DMS153 (cell line): ENCODE data around the gene SPTLC2.
"Not testable (repeated sequence)": the region's sequence is repeated elsewhere in the genome, so short reads cannot be mapped to it uniquely, and the experiment has no call there.

ENCODE experiments used
- DNase-seq: peaks from one replicate; lab custom pipeline; 2025; lab: John Stamatoyannopoulos, UW

Gene SPTLC2

DNA sequence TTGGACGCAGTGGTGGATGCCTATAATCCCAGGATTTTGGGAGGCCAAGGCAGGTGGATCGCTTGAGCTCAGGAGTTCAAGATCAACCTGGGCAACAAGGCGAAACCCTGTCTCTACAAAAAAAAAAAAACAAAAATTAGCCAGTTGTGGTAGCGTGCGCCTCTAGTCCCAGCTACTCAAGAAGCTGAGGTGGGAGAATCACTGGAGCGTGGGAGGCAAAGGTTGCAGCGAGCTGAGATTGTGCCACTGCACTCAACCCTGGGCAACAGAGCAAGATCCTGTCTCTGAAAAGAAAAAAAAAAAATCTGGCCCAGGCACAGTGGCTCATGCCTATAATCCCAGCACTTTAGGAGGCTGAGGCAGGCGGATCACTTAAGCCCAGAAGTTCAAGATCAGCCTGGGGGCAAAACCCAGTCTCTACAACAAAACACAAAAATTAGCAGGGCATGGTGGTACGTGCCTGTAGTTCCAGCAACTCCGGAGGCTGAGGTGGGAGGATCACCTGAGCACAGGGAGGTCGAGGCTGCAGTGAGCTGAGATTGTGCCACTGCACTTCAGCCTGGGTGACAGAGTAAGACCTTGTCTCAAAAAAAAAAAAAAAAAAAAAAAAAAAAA, 27.9 kb downstream of the SPTLC2 start:
- DNase-seq = not testable (repeated sequence)

DNA sequence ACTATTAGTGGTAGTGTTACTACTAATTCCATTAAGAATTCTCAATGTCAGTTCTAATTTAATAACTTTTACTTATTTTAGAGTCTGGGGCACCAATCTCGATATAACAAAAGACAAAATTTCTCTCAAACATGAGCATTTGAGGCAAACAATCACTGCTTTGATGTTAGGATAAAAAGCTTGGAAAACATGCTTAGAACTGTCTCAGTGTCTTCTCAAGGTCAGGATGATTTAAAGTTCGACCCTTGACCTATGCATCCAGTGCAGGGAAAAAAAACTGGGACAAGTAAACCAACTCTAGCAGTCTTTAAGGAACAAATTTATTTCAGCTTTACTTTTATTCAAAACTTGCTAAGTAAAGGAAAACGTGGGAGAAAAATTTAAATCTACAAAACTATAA, 31.1 kb downstream of the SPTLC2 start:
- no peak for DNase-seq

DNA sequence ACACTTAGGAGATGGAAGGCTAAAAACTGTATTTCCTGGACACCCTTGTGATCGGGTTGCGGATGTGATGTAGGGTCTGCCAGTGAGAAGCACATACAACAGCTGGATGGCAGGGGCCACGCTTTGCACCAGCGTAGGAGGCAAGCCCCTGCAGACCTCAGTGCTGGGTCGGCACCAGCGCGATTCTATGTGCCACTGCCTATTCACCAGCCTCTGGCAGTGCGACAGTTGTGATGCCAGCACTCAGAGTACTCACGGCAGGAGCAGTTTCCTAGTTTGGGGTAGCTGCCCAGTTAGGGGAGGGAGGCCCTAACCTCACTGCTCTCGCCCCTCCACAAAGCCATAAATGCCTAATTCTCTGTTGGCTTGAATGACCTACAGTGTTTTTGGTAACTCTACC, 31.6 kb downstream of the SPTLC2 start:
- no peak for DNase-seq

DNA sequence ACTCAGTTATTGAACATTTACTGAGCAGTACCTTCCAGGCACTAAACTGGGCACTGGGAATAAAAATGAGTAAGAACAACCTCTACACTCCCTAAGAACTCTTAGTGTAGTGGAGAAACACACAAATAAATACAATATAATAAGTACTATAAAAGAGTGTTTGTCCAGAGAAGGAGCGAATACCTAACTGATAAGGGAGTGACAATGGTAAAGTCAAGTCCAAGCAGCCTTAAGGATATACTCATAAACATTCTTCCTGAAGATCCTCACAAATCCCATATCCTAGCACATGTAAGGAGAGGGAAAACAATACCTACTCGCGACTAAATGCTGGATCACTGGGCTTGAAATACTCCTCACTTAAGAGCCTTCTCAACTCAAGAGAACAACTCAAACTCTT, 32.8 kb downstream of the SPTLC2 start:
- no peak for DNase-seq

- no peak for DNase-seq
These were observed 33.9 kb downstream of the SPTLC2 start for GRCh38 chr14:77582511-77582910.

- peak; percentile 2 for DNase-seq
These were observed 35.4 kb downstream of the SPTLC2 start for GRCh38 chr14:77580964-77581505.

DNA sequence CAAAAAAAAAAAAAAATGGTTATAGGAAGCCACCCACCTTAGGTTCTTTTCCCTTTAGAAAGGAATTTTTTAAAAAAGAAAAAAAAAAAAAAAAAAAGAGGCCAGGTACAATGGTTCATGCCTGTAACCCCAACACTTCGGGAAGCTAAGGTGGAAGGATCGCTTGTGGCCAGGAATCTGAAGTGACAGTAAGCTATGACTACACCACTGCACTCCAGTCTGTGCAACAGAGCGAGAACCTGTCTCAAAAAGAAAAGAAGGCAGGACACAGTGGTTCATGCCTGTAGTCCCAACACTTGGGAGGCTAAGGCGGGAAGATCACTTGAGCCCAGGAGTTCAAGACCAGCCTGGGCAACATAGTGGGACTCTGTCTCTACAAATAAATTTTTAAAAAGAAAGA, 36.0 kb downstream of the SPTLC2 start:
- no peak for DNase-seq

DNA sequence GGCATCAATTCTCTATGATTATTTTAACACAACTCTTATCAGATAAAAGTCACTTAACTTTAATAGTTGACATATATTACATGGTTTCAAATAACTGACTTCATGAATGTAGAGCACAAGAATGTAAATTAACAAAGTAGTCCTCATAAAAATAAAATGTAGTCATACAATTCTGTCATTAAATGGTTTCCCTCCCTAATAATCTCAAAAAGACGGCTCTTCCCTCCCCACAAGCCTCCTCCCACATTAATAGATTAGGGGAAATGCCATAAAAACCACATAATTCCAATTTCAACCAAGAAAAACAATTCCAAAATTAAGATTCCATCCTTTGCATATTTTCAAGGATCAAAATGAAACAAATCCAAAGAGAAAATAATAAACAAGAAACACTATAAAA, 36.7 kb downstream of the SPTLC2 start:
- no peak for DNase-seq

- DNase-seq = no peak
These were observed 37.4 kb downstream of the SPTLC2 start for GRCh38 chr14:77579065-77579464.

DNA sequence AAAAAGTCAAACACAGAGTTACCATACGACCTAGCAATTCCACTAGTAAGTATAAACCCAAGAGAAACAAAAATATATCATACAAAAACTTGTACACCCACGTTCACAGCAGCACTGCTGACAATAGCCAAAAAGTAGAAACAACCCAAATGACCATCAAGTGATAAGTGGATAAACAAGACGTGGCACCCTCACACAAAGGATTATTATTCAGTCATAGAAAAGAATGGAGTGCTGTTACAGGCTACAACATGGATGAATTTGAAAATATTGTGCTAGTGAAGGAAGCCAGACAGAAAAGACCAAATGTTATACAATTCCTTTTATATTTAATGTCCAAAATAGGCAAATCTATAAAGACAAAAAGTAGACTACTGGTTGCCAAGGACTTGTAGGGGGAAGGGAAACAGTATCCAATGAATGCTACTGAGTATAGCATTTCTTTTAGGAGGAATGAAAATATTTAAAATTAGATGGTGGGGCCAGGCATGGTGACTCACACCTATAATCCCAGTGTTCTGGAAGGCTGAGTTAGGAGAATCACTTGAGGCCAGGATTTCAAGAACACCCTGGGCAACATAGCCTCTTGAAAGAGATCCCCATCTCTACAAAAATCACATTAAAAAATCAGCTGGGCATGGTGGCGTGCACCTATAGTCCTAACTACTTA, 41.9 kb downstream of the SPTLC2 start:
- no peak for DNase-seq

- no peak for DNase-seq
These were observed 42.5 kb downstream of the SPTLC2 start for GRCh38 chr14:77573964-77574363.

GRCh38 chr14:77570706-77571268, 45.6 kb downstream of the SPTLC2 start:
- no peak for DNase-seq

DNA sequence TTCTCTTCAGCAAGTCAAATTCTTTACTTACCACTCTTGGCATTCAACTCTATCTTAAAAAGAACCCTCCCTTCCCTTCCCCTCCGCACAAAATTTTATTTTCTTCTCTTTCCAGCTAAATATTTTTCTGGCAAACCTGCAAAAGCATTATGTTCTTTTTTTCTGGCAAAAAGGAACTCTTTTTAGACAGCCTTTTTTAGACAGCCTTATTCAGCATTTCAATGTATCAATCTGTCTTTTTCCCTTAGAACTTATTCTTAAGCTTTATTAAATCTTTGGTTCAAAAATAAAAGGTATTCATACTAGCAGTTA, 50.5 kb downstream of the SPTLC2 start:
- no peak for DNase-seq

DNA sequence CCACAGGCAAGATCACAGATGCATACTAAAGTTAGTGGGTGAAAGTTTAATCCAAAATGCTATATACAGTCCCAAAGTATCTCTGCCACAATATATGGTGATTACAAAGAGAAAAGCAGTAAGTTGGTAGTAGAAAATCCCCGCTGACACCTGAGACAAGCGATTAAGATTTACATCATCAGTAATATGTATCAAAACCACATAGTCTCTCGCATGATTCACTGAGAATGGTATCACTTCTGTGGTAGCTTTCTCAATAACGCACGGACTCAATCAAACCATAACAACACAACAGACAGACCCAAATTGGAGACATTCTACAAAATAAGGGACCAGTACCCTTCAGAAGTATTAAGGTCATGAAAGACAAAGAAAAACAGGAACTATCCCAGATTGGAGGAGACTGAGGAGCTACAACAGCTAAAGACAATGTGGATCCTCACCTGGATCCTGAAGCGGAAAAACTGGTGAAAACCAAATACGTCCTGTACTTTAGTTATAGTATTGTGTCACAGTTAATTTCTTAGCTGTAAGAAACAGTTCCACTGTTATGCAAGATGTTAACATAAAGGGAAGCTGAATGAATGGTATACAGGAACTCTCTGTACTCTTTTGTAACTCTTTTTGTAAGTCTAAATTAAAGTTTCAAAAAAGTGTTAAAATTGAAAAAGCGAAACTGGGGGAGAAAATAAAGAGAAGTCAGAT, 51.0 kb downstream of the SPTLC2 start:
- DNase-seq = no peak

DNA sequence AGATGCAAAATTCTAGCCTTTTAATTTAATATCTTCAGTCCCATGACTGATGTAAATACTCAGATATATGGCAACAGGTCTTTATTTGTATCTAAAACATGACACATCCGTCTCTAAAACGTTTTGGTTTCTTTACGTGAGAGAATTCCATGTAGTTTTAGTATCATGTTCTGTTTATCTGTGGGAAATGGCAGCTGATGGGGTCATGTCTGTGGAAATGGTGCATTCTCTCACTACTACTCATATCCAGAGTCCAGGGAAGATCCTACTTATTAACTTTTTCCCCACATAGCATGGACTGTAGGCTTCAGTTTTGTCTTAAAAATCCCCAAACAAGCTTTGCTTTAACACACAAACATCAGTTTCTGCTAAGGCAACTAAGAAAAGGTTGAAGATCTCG, 53.8 kb downstream of the SPTLC2 start:
- DNase-seq = no peak

GRCh38 chr14:77561881-77562280, 54.6 kb downstream of the SPTLC2 start:
- DNase-seq = peak; percentile 34

DNA sequence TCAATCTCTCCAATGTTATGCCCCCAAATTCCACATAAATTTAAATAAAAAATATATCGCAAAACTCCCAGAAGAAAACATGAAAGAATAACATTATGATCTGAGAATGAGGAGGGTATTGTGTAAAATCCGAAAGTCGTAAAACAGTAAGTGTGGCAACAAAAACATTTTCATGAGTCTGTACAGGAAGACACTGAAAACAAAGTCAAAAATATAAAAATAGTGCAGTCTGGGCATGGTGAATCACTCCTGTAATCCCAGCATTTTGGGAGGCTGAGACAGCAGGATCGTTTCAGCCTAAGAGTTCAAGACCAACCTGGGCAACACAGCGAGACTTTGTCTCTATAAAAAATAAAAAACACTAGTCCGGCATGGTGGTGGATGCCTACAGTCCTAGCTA, 57.1 kb downstream of the SPTLC2 start:
- DNase-seq = no peak

- DNase-seq = no peak
These were observed 59.0 kb downstream of the SPTLC2 start for GRCh38 chr14:77557391-77557790.

DNA sequence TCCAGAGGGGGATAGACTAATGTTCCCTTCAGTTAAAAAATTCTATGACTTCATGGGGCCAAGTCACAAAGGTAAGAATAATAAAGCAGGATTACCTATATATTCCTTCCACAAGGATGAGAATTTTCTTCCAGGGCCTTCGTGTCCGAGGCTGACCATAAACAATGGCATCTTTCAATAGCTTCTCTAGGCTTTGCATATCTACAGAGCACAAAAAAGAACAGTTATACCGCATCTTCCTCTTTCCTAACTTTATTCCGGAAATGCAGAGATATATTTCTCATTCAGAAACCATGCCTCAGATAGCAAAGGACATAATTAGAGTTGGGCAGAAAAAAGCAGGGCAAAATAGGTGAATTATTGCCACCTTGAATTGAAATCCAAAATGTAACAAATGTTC, 59.5 kb downstream of the SPTLC2 start:
- DNase-seq = no peak

DNA sequence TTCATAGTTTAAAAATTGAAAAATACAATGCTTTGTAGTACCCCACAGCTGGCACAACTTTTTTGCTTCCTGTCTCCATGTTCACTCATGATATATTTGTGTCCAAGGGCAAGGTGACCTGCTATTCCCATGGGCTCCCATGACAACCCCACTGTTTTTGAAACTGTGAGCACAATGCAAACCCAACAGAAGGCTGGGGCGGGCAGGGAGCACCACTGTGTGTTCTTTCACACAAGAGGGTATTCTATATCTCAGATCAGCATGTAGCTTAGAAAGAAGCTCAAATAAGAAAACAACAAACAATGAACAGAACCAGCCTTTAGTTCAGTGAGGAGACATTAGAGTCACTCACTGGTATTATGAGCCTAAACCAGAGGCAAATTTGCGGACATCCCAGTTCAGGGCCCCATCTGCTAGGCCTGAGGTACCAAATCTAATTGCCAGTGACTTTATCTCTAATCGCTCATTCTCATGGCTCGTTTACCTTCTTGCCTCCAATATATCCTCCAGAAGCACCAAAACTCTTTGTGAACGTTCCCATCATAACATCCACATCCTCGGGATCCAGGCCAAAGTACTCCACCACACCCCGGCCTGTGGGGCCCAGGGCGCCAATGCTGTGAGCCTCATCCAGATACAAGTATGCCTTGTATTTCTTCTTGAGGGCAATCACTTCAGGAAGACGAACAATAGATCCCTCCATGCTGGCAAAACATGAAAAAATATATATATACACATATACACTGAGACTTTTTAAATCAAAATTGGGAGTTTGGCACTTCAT, 61.4 kb downstream of the SPTLC2 start:
- DNase-seq = no peak

DNA sequence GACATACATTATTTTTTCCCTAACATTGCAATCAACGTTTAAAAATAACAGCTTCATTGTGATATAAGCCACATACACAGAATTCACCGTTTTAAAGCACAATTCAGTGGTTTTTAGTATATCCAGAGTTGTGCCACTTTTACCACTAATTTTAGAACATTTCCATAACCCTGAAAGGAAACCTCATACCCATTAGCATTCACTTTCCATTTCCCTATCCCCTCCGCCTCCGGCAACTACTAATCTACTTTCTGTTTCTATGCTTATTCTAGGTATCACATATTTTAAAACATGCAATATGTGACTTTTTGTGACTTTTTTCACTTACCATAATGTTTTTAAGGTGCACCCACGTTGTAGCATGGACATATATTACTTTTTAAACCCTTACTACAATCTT, 62.2 kb downstream of the SPTLC2 start:
- DNase-seq = no peak

DNA sequence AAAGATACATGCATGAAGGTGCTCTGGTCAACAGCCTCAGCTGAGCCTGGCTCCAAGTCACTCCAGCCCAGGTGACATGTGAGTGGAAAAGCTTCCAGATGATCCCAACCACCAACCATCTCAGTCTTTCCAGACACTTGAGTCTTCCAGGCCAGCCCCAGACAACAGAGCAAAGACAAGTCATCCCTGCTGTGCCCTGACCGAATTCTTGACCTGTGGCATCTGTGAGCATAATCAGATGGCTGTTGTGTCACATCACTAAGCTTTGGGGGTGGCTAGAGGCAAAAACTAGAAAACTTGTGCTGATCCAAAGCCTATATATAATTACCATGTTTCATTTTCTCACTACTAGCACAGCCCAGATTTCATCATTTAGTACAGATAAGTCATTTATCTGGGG, 67.0 kb downstream of the SPTLC2 start:
- DNase-seq = no peak
